ENCODE data around the gene TBC1D1. TPM values are rescaled to one million over a fixed set of nuclear protein-coding genes. Genes with fewer than 3 reads are reported as not detected.

TBC1D1 gene
- polyA plus RNA-seq, 3 donors, result 23.3 to 70.0 (median 31.5) TPM

DNA sequence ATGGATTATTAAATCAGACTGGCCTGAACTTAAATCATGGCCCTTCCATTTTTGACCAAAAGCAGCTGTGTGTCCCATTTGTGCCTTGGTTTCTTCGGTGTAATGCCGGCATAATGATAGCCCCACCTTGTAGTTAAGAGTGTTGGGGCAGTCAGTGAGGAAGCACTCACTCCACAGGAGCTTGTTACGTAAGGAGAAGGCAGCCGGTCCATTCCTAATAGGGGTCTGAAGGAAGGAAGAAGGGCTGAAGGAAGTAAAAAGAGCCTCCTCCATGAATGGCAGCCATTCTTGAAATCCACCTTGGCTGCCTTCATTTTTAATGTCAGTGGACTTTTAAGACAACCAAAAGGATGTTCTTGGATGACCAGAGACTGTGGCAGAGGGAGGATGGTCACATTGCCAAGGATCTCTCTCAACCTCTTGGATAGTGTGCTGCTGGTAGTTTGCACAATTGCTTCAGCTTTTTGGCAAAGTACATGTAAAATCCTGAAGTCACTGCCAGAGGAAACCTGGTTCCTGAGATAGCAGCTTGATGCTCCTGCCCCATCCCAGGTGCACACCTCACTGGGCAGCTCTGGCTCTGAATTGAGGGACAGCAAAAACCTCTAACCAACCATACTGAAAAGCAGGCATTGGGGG is 182.8 kb downstream of the TBC1D1 start:
- Histone ChIP-seq H3K4me1 (ENCODE audit: control insufficient read depth in 1 of 2, insufficient read depth in 2 of 2, low read length in 2 of 2) (peaks cover 86 to 94% of the 10 kb centered on the region in 2 donors), H3K79me2 (ENCODE audit: insufficient read depth, low read length) (peaks cover 55% of the 10 kb centered on the region), H3K27ac (ENCODE audit: low read depth in 1 of 2, low read length in 2 of 2) (peak overlapping the region; percentile 95 to 96), H3K9me3 (replicated peaks in 1 of 2; ENCODE audit: control insufficient read depth in 1 of 2, insufficient read depth in 1 of 2, low read length in 2 of 2) (no peaks in the 10 kb centered on the region), H2AFZ (ENCODE audit: insufficient read depth, low read depth, low read length, poor library complexity, severe bottlenecking) (no peak overlapping the region), H3K9ac (ENCODE audit: insufficient read depth, low read length, poor library complexity, severe bottlenecking) (no peak overlapping the region), H3K36me3 (replicated peaks in 1 of 2; ENCODE audit: control insufficient read depth in 1 of 2, insufficient read depth in 2 of 2, low read length in 2 of 2) (peaks cover 2 to 7% of the 10 kb centered on the region in 2 donors), H3K4me3 (replicated peaks in 1 of 3; ENCODE audit: low read depth in 2 of 3, low read length in 3 of 3) (peak overlapping the region in 1 of 3 experiments; percentile 18), H4K20me1 (ENCODE audit: insufficient read depth, low read length) (no peaks in the 10 kb centered on the region), H3K27me3 (ENCODE audit: control insufficient read depth in 2 of 2, insufficient read depth in 2 of 2, low read length in 2 of 2) (no peaks in the 10 kb centered on the region), H3K4me2 (replicated peaks; ENCODE audit: extremely low read depth, low read length, poor library complexity, severe bottlenecking) (peak overlapping the region; percentile 2)
- no peak for TF ChIP-seq CTCF (IDR thresholded peaks at IDR 0.05)
- H3K4me1 Mint-ChIP-seq, result peaks cover 88% of the 10 kb centered on the region
- H3K27me3 Mint-ChIP-seq (ENCODE audit: low read depth in 3 of 3), result no peaks in the 10 kb centered on the region
- peaks cover 0 to 2% (median 0%) of the 10 kb centered on the region in 7 donors for H3K9me3 Mint-ChIP-seq
- H3K4me3 Mint-ChIP-seq, result no peak overlapping the region
- peaks cover 26 to 49% of the 10 kb centered on the region in 2 donors for H3K36me3 Mint-ChIP-seq
- no CpG with 5 or more reads among the region's 4 CpGs for WGBS (ENCODE audit: insufficient coverage)
- peak overlapping the region; percentile 95 to 99 (median 98) for H3K27ac Mint-ChIP-seq
- intact Hi-C loops (cut with micrococcal nuclease), result loop anchor here (5.0 to 10.0 kb wide), 3 partner anchors 84 to 791 kb away; partner anchors contain the start of gene FAM114A1 (in 1 of the 2)
- DNase-seq, result peak in 2 of 3 donors; percentile 44 to 53

DNA sequence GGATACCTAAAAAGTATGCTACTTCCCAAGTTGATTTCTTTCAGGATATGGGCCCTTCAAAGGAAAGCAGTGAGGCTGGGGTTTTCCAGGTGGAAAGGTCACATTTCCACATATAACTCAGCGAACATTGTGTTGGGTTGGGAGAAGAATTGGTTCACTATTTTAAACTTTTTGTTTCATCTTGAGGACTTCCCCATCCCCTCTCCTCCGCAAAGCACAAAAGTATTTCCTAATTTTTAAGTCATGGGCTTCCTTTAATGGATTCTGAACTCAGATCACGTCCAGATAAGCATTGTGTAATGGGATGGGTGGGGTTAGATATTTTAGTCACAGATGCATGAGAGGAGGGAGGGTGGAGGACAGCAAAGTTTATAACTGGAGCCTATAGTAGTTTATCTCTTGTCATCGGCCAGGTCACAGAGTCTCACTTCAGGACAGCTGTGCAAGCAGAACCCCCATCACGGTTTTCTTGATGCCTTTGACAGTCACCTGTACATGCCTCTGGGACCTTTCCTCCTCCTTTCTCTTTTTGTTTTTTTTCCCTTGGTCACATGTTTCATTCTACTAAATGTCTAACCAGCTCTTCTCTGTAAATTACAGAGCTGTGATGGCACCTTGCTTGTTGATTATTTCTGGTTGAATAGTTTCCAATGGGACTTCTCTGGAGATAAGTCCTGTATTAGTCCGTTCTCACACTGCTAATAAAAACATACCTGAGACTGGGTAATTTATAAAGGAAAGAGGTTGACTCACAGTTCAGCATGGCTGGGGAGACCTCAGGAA is 184.7 kb downstream of the TBC1D1 start:
- peak; percentile 94 to 98 (median 95) for DNase-seq
- peaks cover 0 to 2% (median 0%) of the 10 kb centered on the region in 7 donors for H3K9me3 Mint-ChIP-seq
- Histone ChIP-seq H3K79me2 (ENCODE audit: insufficient read depth, low read length) (peaks cover 57% of the 10 kb centered on the region), H3K36me3 (replicated peaks in 1 of 2; ENCODE audit: control insufficient read depth in 1 of 2, insufficient read depth in 2 of 2, low read length in 2 of 2) (no peaks in the 10 kb centered on the region), H3K27me3 (ENCODE audit: control insufficient read depth in 2 of 2, insufficient read depth in 2 of 2, low read length in 2 of 2) (no peaks in the 10 kb centered on the region), H3K4me2 (replicated peaks; ENCODE audit: extremely low read depth, low read length, poor library complexity, severe bottlenecking) (peak overlapping the region; percentile 73), H3K4me3 (replicated peaks in 1 of 3; ENCODE audit: low read depth in 2 of 3, low read length in 3 of 3) (peak overlapping the region in 2 of 3 experiments; percentile 47 to 58), H4K20me1 (ENCODE audit: insufficient read depth, low read length) (no peaks in the 10 kb centered on the region), H3K27ac (ENCODE audit: low read depth in 1 of 2, low read length in 2 of 2) (peak overlapping the region; percentile 95 to 96), H3K9ac (ENCODE audit: insufficient read depth, low read length, poor library complexity, severe bottlenecking) (peak overlapping the region; percentile 65), H3K9me3 (replicated peaks in 1 of 2; ENCODE audit: control insufficient read depth in 1 of 2, insufficient read depth in 1 of 2, low read length in 2 of 2) (no peaks in the 10 kb centered on the region), H2AFZ (ENCODE audit: insufficient read depth, low read depth, low read length, poor library complexity, severe bottlenecking) (peak overlapping the region; percentile 47), H3K4me1 (ENCODE audit: control insufficient read depth in 1 of 2, insufficient read depth in 2 of 2, low read length in 2 of 2) (peaks cover 94 to 97% of the 10 kb centered on the region in 2 donors)
- peaks cover 93% of the 10 kb centered on the region for H3K4me1 Mint-ChIP-seq
- H3K4me3 Mint-ChIP-seq, result peak overlapping the region; percentile 49 to 87
- peaks cover 23 to 48% of the 10 kb centered on the region in 2 donors for H3K36me3 Mint-ChIP-seq
- H3K27ac Mint-ChIP-seq, result peak overlapping the region; percentile 95 to 99 (median 98)
- intact Hi-C loops (cut with micrococcal nuclease), result loop anchor here (5.0 to 10.0 kb wide), 4 partner anchors 87 to 789 kb away; partner anchors contain the start of genes FAM114A1 (in 1 of the 2) and TLR6 (in 1 of the 2)
- no peak for TF ChIP-seq CTCF (IDR thresholded peaks at IDR 0.05)
- no peaks in the 10 kb centered on the region for H3K27me3 Mint-ChIP-seq (ENCODE audit: low read depth in 3 of 3)
- WGBS (ENCODE audit: insufficient coverage), result no CpG with 5 or more reads among the region's 6 CpGs

All from CD14-positive monocyte (primary cell).